ENCODE results near the gene PPP1R14C.

PPP1R14C gene

GRCh38 chr6:150275489-150275888 lies 132.6 kb downstream of the PPP1R14C start:
- DNase-seq: no peak

DNA sequence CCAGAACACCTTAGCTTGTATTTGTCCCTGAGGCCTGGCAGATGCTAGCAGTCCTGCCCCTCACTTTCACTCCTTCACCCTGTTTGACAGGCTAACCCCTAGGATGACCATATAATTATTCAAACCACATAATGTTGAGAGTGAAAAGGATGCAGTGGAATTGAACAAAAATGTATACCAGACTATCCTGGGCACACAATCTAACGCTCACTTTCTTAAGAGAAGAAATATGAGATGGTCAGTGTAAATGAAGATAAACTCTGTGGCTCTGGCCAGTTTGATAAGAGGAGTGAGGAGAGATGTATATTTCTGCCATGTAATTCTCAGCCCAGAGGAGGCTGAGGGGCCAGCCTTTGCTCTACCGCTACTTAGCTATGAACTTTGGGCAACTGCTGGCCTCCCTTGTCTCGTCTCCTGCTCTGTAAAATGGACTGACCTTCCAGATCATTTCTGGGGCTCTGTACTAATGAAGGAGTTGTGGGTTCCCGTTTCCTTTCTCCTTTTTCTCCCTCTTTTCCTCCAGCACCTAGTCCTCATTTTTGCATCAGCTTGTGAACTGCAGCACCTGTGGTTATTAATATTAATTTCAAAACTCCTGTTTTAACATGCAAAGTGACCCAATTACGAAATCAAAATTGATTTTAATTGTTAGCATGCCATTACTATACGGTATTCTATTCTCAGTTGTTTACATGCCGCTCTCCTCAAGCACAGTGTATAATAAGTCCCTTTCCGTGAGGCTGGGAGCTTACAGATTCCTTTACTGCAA lies 133.5 kb downstream of the PPP1R14C start:
- no peak for DNase-seq

- DNase-seq: no peak
These were observed 134.3 kb downstream of the PPP1R14C start for GRCh38 chr6:150276937-150277742.

DNA sequence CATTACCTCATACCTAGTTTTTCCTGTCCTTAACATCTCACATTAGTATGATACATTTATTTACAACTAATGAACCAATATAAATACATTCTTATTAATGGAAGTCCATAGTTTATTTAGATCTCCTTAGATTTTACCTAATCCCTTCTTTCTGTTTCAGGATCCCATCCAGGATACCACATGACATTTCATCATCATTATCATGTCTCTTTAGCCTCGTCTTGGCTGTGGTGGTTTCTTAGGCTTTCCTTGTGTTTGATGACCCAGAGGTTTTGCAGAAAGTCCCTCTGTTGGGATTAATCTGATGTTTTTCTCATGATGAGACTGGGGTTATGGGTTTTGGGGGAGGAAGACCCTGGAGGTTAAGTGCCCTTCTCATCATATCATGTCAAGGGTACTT lies 136.7 kb downstream of the PPP1R14C start:
- DNase-seq: no peak

DNA sequence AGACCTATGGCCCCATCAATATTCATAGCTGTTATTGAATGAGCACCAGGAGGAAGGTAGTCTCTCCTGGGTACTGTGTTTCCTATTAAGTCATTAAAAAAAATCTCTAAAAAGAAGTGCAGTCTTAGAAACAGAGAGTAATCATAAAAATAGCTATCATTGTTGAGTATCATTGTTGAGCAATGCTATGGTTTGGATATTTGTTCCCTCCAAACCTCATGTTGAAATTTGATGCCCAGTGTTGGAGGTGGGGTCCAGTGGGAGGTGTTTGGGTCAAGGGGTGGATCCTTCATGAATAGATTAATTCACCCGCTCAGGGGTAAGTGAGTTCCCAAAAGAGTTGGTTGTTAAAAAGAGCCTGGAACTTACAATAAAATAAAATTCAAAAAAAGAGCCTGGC lies 137.9 kb downstream of the PPP1R14C start:
- DNase-seq: no peak

GRCh38 chr6:150281767-150282166 lies 138.9 kb downstream of the PPP1R14C start:
- no peak for DNase-seq

DNA sequence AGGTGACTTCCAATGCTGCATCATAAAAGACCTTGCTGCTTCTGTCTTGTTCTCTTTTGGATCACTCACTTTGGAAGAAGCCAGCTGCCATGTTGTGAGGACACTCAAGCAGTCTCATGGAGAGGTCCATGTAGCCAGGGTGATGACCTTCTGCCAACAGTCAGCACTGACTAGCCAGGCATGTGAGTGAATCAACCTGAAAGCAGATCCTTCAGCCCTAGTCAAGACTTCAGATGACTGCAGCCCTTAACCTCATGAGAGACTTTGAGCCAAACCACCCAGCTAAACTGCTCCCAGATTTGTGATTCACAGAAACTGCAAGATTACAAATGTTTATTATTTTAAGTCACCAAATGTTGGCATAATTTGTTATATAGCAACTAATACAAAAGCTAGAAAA lies 140.0 kb downstream of the PPP1R14C start:
- DNase-seq: no peak

DNA sequence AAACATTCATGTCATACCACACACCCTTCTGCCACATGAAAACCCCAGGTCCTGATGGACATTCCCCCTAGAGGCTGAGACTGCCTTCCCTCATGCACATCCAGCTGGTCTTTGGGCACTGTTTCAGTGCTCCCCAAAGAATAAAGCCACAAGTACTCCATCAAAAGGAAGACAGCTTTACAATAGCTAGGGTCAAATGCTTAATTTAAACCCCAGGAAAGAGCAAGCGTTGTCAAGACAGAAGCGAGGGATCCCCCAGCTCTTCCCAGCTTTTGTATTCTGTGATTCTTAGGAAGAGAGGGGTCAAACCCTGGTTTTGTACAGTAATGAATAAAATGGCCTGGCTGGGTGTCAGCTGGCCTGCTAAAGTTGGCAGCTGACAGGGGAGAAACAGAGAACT lies 143.6 kb downstream of the PPP1R14C start:
- DNase-seq: no peak

DNA sequence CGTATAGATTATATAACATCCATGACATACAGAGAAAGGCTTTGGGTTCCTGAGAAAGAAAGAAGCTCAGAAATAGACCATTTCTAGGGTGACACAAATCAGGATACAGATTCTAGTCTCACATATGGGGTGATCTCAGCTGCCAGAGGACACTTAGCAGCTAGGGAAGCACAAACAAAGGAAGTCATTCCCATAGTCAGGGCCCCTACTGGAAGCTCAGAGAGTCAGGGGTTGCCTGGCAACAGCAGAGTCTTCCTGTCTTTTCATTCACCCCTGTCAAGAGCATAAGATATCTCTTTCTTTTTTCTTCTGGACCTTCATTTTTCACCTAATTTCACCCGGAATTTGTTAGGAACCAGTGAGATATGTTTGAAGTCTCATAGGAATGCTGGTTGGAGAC lies 144.1 kb downstream of the PPP1R14C start:
- no peak for DNase-seq

DNA sequence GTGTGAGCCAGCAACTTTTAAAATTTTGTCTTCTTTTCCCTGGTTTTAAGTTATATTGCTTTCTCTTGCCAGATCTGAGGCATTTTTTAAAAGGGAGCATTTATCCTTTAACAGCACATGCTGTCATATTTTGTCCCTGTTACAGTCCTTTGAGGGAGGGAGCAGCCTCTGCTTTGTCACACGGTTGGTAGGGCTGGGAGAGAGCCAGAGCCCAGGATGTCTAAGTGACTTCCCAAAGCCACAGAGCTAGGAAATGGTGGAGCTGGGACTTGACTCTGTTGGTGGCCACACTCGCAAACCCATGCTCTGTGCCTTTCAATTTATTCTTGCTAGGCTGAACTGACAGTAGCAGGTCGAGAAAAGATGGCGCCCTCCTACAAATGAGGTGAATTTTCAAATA lies 145.6 kb downstream of the PPP1R14C start:
- DNase-seq: no peak

DNA sequence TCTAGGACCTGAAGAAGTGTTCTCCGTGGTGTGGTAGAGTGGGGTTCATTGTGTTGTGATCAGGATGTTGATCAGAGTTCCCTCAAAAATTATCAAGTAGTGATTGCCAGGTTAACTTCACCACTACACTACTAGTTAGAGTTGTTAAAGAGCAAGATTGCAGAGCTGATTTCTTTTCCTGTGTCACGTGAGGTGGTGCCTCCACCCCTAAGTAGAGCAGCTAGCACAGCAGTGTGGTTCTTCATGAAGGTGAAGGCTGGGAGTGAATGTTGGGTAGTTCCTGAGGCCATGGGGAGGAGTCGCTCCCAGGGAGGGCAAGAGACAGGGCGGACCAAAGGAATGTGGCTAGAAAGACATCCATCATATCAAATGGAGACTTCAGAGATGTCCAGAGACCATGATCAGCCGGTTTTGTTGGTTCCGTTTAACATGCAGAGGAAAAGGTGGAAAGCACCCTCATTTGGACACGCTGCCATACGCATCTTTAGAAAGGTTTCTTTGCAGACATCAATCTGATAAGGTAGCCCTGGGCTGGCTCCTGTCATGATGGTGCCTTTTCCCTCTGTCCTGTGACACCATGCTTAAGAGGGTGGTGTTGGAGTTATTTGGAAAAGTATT lies 146.7 kb downstream of the PPP1R14C start:
- no peak for DNase-seq

- DNase-seq: no peak
These were observed 147.6 kb downstream of the PPP1R14C start for GRCh38 chr6:150290429-150290828.

DNA sequence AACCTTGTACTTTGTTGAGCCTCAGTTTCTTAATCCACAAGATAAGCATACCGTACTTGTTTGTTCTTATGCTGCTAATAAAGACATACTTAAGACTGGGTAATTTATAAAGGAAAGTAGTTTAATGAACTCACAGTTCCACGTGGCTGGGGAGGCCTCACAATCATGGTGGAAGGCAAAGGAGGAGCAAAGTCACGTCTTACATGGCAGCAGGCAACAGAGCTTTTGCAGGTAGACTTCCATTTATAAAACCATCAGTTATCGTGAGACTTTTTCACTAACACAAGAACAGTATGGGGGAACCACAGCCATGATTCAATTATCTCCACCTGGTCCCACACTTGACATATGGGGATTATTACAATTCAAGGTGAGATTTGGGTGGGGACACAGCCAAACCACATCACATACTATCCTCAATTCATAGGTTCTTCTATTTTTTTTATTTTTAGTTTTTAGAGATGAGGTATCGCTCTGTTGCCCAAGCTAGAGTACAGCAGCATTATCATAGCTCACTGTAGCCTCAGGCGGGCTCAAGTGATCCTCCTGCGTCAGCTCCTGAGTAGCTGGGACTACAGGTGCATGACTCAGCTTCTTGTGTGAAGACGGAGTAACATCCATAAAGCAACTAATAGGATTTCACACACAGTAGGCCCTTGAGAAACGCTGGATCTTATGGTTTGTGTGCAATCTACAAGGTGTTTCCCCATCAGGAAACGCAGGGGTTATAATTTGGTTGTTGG lies 149.3 kb downstream of the PPP1R14C start:
- DNase-seq: no peak

DNA sequence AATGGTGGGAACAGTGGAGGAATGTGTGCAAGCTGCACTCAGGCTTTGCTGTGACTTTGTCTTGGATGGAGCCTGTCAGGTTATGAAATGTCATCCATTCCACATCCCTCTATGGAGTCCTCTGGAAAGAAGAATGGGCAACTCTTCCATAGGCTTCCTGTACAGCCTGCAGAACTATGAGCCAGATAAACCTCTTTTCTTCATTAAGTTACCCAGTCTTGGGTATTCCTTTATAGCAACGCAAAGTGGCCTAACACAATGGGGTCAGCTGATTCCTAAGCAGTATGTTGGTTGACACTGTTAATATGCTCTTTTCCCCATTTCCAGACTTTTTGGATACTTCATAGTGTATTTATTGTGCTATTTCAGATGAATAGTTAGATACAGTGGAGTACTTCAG lies 150.2 kb downstream of the PPP1R14C start:
- DNase-seq: no peak

- no peak for DNase-seq
These were observed 150.8 kb downstream of the PPP1R14C start for GRCh38 chr6:150293423-150294173.

DNA sequence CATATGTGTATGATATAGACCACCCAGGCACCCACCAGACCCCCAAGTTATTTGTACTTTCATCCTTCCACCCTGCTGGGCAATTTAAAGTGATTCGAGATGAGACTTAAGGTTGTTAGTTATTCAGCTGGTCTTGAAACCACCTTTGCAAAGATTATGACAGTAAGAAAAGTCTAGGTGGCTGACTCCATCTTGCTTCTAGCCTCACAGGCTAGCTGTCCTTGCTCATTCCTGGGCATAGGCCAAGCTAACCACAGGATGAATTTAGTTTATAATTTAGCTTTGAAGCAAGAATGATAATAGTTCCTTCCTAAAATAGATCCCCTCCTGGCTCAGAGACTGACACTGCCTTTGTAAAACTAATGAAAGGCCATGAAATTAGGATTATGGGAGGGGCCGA lies 154.0 kb downstream of the PPP1R14C start:
- no peak for DNase-seq

DNA sequence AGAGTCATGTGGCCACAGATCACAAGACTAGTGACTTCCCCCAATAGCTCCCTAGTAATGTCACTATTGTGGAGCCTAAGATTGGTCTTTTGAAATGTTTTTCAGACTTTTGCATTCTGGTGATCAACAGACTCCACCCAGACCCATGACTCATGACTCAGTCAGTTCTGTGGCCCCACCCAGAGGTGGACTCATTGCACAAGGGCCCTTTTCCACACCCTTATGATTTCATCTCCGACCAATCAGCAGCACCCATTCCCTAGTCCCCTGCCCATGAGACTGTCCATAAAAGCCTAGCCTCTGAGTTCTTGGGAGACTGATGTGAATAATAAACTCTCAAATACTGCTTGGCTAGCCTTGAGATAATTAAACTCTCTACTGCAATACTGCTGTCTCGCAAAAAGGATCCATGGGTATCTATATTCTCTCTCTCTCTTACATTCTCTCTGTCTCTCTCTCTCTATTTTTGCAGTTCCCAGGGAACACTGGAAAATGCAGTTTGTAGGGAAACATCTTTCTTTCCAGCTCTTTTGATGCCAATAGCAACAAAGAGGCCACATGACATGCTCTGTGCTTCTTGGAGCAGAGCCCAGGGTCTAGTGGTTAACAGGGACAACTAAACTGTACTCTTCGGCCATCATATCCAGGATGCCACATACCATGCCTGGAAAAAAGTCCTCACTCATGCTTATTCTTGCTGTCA lies 154.6 kb downstream of the PPP1R14C start:
- DNase-seq: no peak

GRCh38 chr6:150298030-150298380 lies 155.2 kb downstream of the PPP1R14C start:
- no peak for DNase-seq

DNA sequence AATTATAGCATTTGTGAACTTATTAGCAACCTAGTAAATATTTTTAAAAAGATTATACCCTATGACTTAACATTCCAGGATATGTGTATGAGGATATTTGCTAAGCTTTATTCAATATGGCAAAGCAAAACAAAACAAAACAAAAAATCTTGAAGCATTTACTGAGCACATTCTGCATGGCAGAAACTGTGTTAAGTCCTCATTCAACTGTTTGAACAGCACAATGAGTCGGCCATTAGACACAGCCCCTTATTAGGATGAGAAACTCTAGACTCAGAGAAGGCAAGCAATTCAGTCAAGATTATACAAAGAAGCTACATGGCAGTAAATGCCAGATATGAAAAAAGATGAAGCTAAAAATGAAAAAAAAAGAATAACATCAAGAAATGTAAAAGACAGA lies 155.8 kb downstream of the PPP1R14C start:
- no peak for DNase-seq

Data from NCI-H1694 (cell line).